ENCODE results near the gene XXYLT1. TPM values are rescaled to one million over a fixed set of nuclear protein-coding genes. Genes with fewer than 3 reads are reported as not detected.

Gene XXYLT1
- total and polyA plus RNA-seq, 12 donors = 6.2 to 14.6 (median 9.3) TPM

DNA sequence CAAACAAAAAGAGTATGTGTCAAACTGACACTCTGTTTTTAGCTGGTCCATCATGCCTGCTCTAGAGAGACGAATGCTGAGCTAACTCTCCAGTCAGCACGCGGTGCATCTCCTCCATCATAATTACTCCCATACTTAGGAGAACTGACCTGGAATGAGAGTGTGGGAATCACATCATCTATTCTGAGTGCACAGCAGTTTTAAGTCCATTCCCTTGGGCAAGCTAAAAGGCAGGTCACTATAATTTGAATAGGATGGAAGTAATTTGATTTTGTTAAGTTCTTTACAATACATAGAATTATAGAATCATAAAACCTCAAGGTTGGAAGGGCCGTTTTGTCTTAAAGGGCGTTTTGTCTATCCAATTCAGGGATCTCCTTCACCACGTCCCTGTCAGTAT lies 251.6 kb downstream of the XXYLT1 start:
- intact Hi-C loops (cut with DNase I) = no loop called here
- no peaks in the 10 kb centered on the region for H3K36me3 ChIP-seq (replicated peaks in 1 of 2)
- H3K4me3 ChIP-seq = no peak overlapping the region
- 70 to 80% (median 77%) methylated on average over 6 of the region's 6 CpGs for WGBS, 4 donors
- no peak overlapping the region for H3K27ac ChIP-seq
- H3K4me1 ChIP-seq (replicated peaks in 1 of 2) = no peaks in the 10 kb centered on the region
- no peaks in the 10 kb centered on the region for H3K9me3 ChIP-seq (replicated peaks in 1 of 3)
- H3K27me3 ChIP-seq = no peaks in the 10 kb centered on the region
- no peak for DNase-seq
- TF ChIP-seq, protein P1, sequence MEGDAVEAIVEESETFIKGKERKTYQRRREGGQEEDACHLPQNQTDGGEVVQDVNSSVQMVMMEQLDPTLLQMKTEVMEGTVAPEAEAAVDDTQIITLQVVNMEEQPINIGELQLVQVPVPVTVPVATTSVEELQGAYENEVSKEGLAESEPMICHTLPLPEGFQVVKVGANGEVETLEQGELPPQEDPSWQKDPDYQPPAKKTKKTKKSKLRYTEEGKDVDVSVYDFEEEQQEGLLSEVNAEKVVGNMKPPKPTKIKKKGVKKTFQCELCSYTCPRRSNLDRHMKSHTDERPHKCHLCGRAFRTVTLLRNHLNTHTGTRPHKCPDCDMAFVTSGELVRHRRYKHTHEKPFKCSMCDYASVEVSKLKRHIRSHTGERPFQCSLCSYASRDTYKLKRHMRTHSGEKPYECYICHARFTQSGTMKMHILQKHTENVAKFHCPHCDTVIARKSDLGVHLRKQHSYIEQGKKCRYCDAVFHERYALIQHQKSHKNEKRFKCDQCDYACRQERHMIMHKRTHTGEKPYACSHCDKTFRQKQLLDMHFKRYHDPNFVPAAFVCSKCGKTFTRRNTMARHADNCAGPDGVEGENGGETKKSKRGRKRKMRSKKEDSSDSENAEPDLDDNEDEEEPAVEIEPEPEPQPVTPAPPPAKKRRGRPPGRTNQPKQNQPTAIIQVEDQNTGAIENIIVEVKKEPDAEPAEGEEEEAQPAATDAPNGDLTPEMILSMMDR (IDR thresholded peaks at IDR 0.05) = no peak
- TF ChIP-seq POLR2A (IDR thresholded peaks at IDR 0.05) = no peak

Small RNA genes lying within 50 kb of the gene (microRNA-seq; reads per million reads assigned to microRNA genes)
- 0 to 0.45 (median 0) reads per million in 3 donors for gene MIR3137

Small RNA genes lying within 50 kb of the gene (small RNA-seq; reads per million reads assigned to genes)
- gene MIR3137 = 0 reads per million in 2 donors
- gene RN7SL36P = 0 reads per million in 2 donors
- 0 reads per million in 2 donors for gene RNU6-25P

Other genes starting within 250 kb of the XXYLT1 start
- 10 to 100 TPM; 16.6 to 54.3 (median 35.6) TPM for gene ACAP2, start 171.9 kb upstream of the XXYLT1 start, total RNA-seq
- 10 to 100 TPM in 1 of 3 donors, 1 to 10 TPM in 2; 4.5 to 16.7 (median 6.2) TPM for gene ACAP2, start 171.9 kb upstream of the XXYLT1 start, polyA plus RNA-seq

Measured in adrenal gland (tissue), 12 donors.